CD1c-positive myeloid dendritic cell (primary cell): Measurements from ENCODE around the gene NDUFV2.
"Not testable (repeated sequence)": the region's sequence is repeated elsewhere in the genome, so short reads cannot be mapped to it uniquely, and the experiment has no call there.

Source experiments
- DNase-seq: peaks from one replicate; pipeline ENCODE4 v3.0.0-alpha.2; 2016; ENCODE audit errors: extremely low spot score

The NDUFV2 gene

DNA sequence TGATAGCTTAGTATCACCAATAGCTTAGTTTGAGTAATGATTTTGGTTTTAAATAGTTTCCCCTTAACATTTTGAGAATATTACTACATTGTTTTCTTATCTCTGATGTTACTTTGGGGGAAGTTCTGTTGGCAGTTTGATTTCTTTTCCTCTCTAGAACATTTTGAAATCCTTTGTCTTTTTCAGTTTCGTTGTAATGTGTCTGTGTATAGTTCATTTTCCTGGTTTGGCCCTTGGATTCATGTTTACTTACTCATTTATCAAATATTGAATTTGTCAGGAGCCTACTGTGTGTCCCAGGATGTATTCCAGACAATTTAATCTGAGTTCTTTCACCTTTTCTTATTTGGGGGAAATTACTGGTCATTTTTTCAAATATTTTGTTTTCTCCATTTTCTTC, 50.8 kb downstream of the NDUFV2 start:
- DNase-seq: no peak

DNA sequence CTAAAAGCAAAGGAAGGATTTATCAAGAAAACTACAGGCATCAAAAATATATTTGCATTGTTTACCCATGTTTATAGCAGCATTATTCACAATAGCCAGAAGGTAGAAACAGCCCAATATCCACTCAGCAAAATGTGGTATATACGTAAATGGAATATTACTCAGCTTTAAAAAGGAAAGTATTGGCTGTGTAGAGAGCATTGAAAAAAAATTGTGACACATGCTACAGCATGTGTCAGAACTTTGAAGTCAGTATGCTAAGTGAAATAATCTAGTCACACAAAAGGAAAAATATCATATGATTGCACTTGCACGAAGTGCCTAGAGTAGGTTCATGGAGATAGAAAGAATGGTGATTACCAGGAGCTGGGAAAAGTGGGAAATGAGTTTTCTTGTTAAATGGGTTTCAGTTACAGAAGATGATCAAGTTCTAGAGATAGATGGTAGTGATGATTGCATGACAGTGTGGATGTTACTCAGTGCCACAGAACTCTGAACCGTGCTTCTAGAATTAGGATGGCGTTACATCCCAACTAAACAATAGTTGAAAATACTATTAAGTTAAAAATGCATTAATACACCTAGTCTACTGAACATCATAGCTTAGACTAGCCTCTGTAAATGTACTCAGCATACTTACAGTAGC, 54.2 kb downstream of the NDUFV2 start:
- no peak for DNase-seq

DNA sequence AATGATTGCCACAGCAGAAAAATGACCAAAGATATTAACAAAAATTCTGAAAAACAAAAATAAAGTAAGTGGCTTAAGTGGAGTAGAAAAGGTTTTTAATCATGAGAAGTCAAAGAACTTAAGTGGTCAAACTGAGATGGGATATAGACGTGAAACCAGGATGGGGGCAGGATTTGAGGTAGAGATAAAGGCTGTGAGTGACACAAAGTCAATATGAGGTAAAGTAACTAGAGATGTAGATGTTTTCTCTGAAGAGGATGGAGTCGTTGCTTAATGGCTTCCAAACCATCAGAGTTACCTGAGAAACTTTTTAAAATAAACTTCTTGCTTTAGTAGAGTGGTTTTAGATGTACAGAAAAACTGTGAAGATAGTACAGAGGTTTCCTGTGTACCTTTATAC, 55.3 kb downstream of the NDUFV2 start:
- DNase-seq: no peak

DNA sequence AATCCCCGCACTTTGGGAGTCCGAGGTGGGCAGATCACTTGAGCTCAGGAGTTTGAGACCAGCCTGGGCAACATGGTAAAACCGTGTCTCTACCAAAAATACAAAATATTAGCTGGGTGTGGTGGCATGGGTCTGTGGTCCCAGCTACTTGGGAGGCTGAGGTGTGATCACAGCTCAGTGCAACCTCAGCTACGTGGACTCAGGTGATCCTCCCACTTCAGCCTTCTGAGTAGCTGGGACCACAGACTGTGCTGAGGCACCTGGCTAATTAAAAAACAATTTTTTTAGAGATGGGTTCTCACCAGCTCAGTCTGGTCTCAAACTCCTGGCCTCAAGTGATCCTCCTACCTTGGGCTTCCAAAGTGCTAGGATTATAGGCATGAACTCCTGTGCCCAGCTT, 57.5 kb downstream of the NDUFV2 start:
- no peak for DNase-seq

DNA sequence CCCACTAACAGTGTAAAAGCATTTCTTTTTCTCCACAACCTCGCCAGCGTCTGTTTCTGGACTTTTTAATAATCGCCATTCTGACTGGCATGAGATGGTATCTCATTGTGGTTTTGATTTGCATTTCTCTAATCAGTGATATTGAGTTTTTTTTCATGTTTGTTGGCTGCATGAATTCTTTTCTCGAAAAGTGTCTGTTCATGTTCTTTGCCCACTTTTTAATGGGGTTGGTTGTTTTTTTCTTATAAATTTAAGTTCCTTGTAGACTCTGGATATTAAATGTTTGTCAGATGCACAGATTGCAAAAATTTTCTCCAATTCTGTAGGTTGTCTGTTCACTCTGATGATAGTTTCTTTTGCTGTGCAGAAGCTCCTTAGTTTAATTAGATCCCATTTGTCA, 60.2 kb downstream of the NDUFV2 start:
- not testable (repeated sequence) for DNase-seq

DNA sequence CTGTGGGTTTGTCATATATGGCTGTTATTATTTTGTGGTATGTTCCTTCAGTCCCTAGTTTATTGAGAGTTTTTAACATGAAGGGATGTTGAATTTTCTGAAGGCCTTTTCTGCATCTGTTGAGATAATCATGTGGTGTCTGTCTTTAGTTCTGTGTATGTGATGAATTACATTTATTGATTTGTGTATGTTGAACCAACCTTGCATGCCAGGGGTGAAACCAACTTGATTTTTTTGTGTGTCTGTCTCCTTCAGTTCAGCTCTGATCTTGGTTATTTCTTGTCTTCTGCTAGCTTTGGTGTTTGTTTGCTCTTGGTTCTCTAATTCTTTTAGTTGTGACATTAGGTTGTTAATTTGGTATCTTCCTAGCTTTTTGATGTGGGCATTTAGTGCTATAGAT, 61.6 kb downstream of the NDUFV2 start:
- not testable (repeated sequence) for DNase-seq

DNA sequence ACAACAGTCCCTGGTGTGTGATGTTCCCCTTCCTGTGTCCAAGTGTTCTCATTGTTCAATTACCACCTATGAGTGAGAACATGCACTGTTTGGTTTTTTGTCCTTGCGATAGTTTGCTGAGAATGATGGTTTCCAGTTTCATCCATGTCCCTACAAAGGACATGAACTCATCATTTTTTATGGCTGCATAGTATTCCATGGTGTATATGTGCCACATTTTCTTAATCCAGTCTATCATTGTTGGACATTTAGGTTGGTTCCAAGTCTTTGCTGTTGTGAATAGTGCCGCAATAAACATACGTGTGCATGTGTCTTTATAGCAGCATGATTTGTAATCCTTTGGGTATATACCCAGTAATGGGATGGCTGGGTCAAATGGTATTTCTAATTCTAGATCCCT, 63.4 kb downstream of the NDUFV2 start:
- DNase-seq: not testable (repeated sequence)

DNA sequence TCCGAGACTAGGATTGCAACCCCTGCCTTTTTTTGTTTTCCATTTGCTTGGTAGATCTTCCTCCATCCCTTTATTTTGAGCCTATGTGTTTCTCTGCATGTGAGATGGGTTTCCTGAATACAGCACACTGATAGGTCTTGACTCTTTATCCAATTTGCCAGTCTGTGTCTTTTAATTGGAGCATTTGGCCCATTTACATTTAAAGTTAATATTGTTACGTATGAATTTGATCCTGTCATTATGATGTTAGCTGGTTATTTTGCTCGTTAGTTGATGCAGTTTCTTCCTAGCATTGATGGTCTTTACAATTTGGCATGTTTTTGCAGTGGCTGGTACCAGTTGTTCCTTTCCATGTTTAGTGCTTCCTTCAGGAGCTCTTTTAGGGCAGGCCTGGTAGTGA, 67.0 kb downstream of the NDUFV2 start:
- DNase-seq: not testable (repeated sequence)

DNA sequence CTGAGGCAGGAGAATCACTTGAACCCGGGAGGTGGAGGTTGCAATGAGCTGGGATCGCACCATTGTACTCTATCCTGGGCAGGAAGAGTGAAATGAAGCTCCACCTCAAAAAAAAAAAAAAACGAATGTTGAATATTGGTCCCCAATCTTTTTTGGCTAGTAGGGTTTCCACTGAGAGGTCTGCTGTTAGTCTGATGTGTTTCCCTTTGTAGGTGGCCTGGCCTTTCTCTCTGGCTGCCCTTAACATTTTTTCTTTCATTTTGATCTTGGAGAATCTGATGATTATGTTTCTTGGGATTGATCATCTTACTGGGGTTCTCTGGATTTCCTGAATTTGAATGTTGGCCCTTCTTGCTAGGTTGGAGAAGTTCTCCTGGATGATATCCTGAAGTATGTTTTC, 69.4 kb downstream of the NDUFV2 start:
- DNase-seq: not testable (repeated sequence)

DNA sequence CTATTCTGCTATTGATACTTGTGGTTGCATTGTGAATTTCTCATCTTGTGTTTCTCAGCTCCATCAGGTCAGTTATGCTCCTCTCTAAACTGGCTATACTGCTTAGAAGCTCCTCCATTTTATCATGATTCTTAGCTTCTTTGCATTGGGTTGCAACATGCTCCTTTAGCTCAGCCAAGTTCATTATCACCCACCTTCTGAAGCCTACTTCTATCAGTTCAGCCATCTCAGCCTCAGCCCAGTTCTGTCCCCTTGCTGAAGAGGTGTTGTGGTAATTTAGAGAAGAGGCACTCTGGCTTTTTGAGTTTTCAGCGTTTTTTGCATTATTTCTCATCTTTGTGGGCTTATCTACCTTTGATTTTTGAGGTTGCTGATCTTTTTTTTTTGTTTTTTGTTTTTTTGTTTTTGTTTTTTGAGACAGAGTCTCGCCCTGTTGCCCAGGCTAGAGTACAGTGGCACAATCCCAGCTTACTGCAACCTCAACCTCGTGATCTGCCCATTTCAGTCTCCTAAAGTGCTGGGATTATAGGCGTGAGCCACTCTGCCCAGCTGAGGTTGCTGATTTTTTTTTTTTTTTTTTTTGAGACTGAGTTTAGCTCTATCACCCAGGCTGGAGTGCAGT, 70.1 kb downstream of the NDUFV2 start:
- no peak for DNase-seq

DNA sequence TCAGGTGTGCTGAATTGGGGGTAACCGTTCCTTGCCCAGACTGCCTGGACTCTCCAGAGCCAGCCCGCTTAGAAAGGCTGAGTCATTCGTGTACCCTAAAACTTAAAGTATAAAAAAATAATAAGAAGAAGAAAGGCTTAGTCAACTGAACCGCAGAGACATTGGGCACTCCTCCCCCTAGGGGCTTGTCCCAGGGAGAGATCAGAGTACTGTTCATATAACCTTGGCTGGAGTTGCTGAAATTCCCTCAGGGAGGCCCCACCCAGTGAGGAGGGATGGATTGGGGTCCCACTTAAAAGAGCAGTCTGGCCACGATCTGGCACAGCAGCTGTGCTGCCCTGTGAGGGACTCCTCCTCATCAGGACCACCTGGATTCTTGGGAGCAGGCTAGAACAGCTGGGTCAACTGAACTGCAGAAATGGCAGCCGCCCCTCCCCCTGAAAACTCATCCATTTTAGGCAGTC, 71.3 kb downstream of the NDUFV2 start:
- DNase-seq: no peak

DNA sequence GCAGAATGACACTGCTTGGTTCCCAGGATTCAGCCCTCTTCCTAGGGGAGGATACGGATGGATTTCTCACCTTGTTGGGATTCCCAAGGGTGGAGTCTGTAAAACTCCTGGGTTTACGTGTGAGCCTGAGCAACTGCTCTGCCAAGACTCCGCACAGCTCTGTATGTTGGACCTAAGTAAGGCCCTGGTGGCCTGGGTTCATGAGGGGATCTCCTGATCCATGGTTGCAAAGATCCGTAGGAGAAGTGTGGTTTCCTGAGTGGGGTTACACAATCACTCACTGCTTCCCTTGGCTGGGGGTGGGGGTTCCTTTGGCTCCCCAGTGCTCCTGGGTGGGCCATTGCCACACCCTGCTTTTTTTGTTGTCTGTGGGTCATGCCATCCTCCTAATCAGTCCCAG, 71.8 kb downstream of the NDUFV2 start:
- peak; percentile 42 for DNase-seq

DNA sequence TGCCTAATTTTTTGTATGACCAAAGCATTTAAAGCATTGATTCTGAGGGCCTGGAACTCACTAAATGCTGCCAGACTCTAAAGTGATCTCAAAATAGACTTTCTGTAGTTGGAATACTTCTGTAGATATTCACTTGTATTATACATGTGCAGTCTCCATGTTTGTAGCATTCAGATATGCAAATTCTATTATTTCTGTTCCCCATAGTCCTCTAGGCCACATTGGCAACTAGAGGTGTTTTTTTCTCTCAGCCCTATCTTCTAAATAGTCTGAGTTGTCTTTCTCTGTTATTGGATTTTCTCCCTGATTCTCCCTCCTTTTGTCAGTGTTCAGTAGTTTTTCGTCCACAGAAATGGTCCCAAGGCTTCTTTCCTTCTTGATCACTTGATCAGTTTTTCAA, 72.6 kb downstream of the NDUFV2 start:
- no peak for DNase-seq

DNA sequence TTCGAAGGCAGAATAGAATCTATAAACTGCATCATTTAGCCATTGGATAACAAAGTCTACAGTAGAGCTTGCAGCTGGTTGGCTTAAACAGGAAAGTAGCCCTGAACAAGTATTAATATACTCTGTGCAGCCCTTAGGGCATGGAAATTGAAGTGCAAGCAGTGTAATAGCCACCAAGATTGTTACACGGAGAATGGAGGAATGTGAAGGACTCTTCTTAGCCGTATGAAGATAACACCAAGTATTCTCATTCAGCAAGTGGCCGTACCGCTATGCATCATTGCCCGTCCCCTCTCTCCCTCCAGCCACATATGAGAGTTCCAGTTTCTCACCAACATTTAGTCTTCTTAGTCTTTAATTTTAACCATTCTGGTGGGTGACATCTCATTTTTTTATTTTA, 74.5 kb downstream of the NDUFV2 start:
- DNase-seq: no peak

DNA sequence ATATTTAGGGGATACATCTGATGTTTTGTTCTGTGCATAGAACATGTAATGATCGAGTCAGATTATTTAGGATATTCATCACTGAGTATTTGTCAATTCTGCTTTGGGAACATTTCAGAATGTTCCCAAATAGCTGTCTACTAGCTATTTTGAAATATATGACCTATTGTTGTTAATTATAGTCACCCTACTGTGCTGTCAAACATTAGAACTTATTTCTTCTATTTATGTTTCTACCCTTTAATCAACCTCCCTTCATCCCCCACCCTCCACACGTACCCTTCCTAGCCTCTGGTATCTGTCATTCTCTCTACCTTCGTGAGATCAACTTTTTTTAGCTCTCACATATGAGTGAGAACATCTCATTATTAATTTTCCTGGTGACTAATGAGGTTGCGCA, 75.0 kb downstream of the NDUFV2 start:
- DNase-seq: no peak

DNA sequence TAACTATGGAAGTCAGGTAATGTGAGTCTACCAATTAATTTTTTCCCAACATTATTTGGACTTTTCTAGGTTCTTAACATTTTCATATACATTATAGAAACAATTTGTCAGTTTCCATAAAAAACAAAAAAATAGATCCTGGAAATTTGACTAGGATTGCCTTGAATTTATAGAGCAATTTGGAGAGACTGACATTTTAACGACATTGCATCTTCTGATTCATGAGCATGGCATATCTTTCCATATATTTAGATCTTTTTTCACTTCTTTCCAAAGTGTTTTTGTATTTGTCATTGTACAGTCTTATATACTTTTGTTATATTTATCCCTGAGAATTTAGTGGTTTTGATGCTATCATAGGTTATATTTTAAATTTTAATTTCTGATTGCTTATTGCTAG, 76.1 kb downstream of the NDUFV2 start:
- no peak for DNase-seq

DNA sequence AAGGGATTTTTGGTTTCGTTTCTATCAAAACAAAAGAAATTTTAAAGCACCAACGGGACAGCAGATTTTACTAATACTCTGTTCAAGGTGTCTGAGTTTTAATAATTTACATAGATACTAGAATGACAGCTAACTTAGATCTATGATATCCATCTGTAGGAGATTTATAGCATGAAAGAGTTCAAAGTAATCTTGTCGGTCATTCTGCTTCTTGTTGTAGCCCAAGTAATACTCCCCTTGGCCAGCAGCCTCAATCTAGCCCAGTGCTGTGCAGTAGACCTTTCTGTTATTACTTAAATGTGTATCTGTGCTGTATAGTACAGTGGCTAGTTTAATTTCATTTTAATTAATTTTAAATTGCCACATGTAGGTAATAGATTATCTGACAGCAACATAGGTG, 78.8 kb downstream of the NDUFV2 start:
- no peak for DNase-seq

DNA sequence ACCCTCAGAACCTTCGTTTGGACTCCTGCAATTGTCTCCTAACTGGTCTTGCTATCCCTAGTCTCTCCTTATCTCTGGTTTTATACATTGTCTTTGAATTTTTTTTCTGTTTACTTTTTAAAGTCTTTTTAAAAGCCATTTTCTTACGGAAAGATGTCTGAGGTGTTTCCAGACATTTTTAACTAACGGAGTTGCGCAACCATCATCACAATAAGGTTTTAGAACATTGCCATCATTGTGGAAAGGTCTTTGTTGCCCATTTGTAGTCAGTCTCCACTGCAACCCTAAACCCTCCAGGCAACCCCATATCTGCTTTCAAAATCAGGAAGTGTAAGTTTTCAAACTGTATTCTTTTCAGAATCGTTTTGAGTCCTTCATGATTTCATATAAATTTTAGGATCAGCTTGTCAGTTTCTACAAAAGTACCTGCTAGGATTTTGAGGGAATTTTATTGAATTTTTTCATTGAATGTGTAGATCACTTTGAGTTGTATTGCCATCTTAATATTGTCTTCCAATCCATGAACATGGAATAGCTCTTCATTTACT, 80.4 kb downstream of the NDUFV2 start:
- DNase-seq: peak; percentile 22
